Heart left ventricle (tissue), 13 donors: ENCODE measurements around the gene EPHA1.

Experiments
- POLR2A ChIP-seq, 2 donors: fragments of 450-650 bp; IDR thresholded peaks; one replicate each; pipeline ENCODE4 v1.6.1; 2017; ENCODE audit warnings: antibody characterized with exemption in 2 of 2, mild to moderate bottlenecking in 2 of 2, moderate library complexity in 2 of 2
- TF ChIP-seq, protein P1 (sequence below), 12 donors: fragments of 200-600 bp; sonication (generic) in 4 of 12; IDR thresholded peaks; one replicate each; pipeline versions ENCODE4 v1.5.0 to v1.8.0; 2018 to 2022; ENCODE audit warnings: antibody characterized with exemption in 12 of 12, mild to moderate bottlenecking in 5 of 12
- donor health status: ischemic (EF 13 %, LVEDD 7.1; RV severe dilation, severe dysfunction).
- donor health status: DM: no; HTN: yes; CAD: no.
- donor health status: DM: no; HTN: no; CAD: no.
- donor health status: ischemic (EF 25% LVEDD 6.9; RV normal size, moderate dysfunction).
- donor health status: ischemic (EF 25% LVEDD 5.7; RV mildly dilated, moderate dysfunction).
- donor health status: ischemic (EF 35%, LVEDD 5.7; RV mildly dilated, moderate dysfunction).
- donor health status: nonischemic (EF 11% LVEDD 7.7; RV severe dilation, severe dysfunction).
- donor health status: DM: yes; HTN: yes; CAD: no.
- donor health status: PGD.
- donor health status: ischemic (EF 29% LVEDD 5.4; RV normal size, mild dysfunction).
- donor health status: nonischemic (EF 23%, LVEDD 6.1; RV moderate dilation, normal function).

DNA sequence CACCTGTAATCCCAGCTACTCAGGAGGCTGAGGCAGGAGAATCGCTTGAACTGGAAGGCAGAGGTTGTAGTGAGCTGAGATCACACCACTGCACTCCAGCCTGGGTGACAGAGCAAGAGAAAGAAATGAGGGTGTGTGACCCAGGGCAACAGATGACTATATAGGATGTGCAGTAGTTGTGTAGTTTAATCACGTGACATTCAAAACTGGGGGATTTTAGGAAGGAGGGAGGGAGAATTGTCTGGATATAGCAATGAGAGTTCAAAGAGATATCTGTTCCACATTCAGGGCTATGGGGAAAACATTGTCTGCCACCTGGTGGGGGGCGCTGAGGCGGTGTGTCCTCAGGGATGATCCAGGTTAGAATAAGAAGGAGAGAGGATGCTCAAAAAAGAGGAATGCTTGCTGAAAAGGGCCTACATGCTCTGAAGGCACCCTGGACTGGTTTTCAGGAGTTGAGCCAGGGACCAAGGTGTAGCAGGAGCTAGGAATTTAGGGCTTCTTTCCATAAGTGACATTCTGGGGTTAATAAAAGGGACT, 35.3 kb downstream of the EPHA1 start:
- TF ChIP-seq POLR2A (IDR thresholded peaks at IDR 0.05) = no peak
- TF ChIP-seq, protein P1, sequence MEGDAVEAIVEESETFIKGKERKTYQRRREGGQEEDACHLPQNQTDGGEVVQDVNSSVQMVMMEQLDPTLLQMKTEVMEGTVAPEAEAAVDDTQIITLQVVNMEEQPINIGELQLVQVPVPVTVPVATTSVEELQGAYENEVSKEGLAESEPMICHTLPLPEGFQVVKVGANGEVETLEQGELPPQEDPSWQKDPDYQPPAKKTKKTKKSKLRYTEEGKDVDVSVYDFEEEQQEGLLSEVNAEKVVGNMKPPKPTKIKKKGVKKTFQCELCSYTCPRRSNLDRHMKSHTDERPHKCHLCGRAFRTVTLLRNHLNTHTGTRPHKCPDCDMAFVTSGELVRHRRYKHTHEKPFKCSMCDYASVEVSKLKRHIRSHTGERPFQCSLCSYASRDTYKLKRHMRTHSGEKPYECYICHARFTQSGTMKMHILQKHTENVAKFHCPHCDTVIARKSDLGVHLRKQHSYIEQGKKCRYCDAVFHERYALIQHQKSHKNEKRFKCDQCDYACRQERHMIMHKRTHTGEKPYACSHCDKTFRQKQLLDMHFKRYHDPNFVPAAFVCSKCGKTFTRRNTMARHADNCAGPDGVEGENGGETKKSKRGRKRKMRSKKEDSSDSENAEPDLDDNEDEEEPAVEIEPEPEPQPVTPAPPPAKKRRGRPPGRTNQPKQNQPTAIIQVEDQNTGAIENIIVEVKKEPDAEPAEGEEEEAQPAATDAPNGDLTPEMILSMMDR (IDR thresholded peaks at IDR 0.05) = no peak
